Skeletal muscle satellite cell (primary cell): ENCODE results near the gene FKBP10.
A peak's percentile ranks its signal among the peaks of the same experiment; 100 is the strongest.

Experiments
- H3K27me3 ChIP-seq: 2 replicates; pipeline ENCODE4 v1.7.0; 2013; ENCODE audit warnings: low read length; ENCODE audit not compliant: control insufficient read depth, insufficient read depth
- H3K36me3 ChIP-seq: 2 replicates; pipeline ENCODE4 v1.7.0; 2013; ENCODE audit warnings: mild to moderate bottlenecking, control low read depth, low read length; ENCODE audit not compliant: insufficient read depth
- H3K4me1 ChIP-seq: 2 replicates; pipeline ENCODE4 v1.7.0; 2013; ENCODE audit warnings: low read length; ENCODE audit not compliant: control insufficient read depth, insufficient read depth
- H3K4me2 ChIP-seq: 2 replicates; pipeline ENCODE4 v1.7.0; 2013; ENCODE audit warnings: mild to moderate bottlenecking, low read length
- H3K4me3 ChIP-seq: 2 replicates; pipeline ENCODE4 v1.7.0; 2013; ENCODE audit warnings: low read length
- H3K9ac ChIP-seq: 2 replicates; pipeline ENCODE4 v1.7.0; 2013; ENCODE audit warnings: mild to moderate bottlenecking, low read depth, low read length, moderate library complexity
- H3K9me3 ChIP-seq: replicated peaks from 2 replicates; pipeline ENCODE4 v1.7.0; 2013; ENCODE audit warnings: mild to moderate bottlenecking, control low read depth, low read length

FKBP10 gene

DNA sequence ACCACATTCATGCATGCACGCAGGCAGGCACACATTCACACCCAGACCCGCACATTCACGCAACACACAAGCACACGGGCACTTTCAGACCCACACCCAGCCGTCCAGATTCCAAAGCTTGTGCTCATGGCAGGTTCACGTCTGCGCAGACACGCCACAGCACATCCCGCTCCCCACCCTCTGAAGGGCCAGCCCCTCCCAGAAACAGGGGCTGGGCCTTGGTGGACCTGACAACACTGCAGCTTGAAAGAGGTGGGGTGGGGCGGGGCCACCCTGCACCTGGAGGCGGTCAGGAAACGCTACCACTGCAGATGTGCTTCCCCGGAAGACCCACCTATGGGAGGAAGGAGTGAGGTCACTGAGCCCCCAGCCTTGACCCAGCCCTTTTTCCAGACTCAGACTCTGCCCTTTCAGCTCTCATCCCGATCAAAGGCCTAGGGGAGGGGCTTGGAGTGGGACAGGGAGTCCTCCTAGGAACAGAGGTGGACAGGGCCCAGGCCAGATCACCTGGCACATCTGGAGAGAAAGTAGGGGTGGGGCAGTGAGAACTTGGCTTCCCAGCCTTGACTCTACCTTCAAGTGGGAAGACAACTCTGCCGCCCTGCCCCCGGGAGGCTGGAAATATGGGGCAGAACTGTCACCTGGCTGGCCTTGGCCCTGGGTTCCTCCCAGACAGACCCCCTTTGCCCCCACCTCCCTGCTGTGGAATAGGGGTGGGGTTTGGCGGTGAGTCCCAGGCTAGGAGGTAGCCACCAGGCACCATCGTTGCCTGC lies 12.0 kb upstream of the FKBP10 start:
- Histone ChIP-seq H3K9ac (no peak overlapping the region), H3K4me3 (no peak overlapping the region)

DNA sequence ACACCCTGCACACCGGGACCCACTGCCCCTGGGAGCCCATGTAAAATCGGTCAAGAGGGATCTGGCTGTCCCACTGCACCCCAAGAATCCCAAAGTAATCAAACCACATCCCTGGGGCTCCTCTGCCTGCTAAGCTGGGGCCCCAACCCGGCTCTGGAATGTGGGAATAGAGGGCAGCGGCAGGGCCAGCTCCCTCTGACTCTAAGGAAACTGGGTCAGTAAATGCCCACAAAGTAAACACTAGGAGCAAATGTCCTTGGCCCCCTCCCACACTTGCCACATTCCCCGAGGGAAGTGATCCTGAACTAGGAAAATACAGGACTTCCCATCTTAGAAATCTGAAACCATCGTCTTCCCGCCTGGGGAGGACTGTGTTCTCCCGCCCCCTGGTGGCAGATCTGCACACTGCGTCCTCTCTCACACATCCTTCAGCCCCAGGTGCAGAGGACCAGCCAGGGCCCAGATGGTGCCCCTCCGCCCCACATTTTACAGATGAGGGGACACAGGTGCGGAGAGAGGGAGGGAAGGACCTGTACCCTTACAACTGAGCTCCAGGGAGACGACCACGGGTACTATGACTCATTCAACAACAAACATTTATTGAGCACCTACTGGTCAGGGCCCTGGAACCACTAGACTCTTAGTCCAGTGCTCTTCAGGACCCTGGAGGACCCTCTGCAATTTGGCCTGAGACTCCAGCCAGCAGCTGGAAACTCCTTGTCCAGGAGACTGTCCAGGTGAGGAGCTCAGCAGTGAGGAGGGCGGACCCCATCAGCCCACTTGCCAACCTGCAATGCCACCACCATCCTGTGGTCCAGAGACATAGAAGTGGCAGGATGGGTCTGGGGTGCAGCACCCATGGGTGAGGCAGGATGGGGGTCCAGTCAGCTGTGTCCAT lies 11.2 kb upstream of the FKBP10 start:
- Histone ChIP-seq H3K9me3 (no peaks in the 10 kb centered on the region), H3K36me3 (peaks cover 12% of the 10 kb centered on the region), H3K4me2 (peak overlapping the region; percentile 74), H3K9ac (no peak overlapping the region), H3K27me3 (no peaks in the 10 kb centered on the region), H3K4me1 (peaks cover 8% of the 10 kb centered on the region), H3K4me3 (peak overlapping the region; percentile 33)

More for the DNA sequence above, 12.0 kb upstream of the FKBP10 start:
- peaks cover 6% of the 10 kb centered on the region for H3K36me3 ChIP-seq
- peak overlapping the region; percentile 74 for H3K4me2 ChIP-seq
- peaks cover 2% of the 10 kb centered on the region for H3K27me3 ChIP-seq
- H3K9me3 ChIP-seq, result no peaks in the 10 kb centered on the region
- peaks cover 8% of the 10 kb centered on the region for H3K4me1 ChIP-seq

DNA sequence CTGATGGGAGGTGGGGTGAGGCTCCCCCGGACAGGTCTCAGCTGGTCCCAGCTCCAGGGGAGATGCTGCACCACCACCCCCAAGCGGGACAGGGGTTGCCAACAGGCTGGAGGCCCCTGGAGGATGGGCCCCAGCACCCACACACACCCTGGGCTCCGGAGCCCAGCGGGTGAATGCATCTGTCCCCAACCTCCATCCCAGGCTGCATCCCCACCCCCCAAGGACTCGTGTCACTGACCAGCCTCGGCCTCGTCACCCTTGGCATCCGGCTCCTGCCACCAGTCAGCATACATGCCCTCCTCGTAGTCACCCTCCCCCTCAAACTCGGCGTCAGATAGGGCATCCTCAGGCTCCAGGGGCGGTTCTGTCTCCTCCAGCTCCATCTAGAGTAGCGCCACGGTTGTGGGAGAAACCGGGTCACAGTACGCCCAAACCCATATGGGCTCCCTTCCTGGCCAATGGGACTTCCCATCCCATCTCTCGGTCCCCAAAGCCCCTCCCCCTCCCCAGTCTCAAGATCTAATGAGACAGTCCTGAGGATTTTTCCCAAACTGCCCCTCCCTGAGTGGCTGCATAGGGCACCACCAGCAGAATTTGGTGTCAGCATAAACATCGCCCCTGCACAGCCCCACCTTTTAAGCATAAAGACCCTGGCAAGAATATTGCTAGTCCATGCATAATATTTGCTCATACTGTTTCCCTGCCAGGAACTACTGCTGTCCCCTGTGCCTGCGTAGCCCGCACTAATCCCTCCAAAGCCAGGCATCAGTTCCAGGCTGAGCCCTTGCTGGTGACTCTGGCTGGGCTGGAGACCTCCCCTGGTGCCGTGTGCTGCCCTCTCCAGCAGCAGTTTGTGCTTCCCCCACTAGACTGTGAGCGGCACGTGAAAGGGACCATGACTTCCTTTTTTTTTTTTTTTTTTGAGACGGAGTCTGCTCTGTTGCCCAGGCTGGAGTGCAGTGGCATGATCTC lies 9.5 kb upstream of the FKBP10 start:
- Histone ChIP-seq H3K9ac (no peak overlapping the region), H3K9me3 (no peaks in the 10 kb centered on the region), H3K4me2 (no peak overlapping the region), H3K4me1 (peaks cover 8% of the 10 kb centered on the region), H3K27me3 (no peaks in the 10 kb centered on the region), H3K36me3 (peaks cover 20% of the 10 kb centered on the region), H3K4me3 (no peak overlapping the region)

DNA sequence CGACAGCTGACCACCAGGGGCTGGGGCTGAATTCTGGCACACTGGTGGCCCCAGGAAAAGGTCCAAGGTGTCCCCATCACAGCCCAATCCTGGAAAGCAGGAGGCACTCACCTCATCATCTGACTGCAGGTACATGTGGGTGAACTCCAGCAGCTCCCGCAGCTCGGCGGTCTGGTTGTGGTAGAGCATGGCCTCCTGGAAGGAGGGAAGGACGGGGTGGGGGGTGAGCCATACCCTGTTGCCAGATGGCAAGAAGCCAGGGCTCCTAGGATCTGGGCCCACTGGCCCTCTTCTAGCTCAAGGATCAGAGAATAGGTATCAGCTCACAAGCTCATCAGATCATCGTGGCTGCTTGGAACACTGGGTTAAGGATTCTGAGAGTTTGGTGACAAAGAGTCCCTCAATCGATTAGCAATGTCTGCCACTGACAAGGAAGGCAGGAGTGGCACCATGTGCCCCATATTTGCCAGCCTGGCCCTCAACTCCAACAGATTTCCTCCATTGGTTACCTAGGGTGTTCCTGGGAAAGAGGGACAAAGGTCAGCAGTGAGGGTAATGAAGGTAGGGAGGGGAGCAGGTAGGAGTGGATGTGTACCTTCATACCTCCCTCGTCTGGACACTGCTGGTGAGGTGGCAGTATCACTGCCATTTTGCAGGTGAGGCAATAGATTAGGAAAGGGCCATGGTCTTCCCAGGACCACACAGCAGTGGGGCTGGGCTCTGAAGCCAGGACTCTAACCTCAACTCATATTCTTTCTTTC lies 5.9 kb upstream of the FKBP10 start:
- H3K9me3 ChIP-seq, result no peaks in the 10 kb centered on the region
- H3K4me2 ChIP-seq, result no peak overlapping the region
- no peak overlapping the region for H3K4me3 ChIP-seq
- H3K27me3 ChIP-seq, result no peaks in the 10 kb centered on the region
- H3K9ac ChIP-seq, result no peak overlapping the region
- H3K36me3 ChIP-seq, result peaks cover 23% of the 10 kb centered on the region
- H3K4me1 ChIP-seq, result peaks cover 17% of the 10 kb centered on the region

DNA sequence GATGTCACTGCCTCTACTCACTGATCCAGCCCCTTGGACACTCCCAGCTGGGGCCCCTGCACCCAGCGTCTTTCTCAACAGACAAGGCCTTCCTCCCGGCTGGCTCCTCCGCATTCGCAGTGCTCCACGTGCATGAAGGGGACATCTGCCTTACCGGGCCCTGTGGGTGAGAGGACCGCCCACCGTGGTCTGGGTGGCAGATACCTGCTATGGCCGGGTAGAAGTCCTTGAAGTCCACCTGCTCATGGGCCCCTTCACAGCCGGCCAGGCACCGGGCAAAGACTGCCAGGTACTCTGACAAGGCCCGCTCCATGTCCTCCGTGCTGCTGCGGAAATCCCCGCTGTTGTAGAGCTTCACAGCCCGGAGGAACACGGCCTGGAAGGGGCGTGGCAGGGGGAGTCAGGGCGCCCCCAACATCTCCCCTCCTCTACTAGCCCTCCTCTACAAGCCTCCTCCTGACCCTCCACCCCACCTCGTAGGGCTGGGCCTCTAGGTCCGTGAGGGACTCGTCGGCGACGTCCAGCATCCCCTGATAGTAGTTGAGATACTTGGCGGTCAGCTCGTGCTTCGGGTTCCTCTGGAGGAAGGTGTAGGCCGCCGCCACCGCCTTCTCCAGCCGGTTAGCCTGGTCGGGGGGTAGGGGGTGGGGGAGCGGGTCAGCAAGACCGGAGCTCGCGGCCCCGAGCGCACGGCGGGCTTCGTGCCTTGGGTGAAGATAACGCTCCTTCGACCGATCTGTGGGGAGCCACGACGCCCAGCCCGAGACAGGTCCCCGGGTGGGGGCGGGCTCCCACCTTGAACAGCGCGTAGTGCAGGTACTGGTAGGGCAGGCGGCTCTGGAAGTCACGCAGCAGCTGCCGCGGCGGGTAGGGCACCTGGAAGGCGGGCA lies 1.9 kb upstream of the FKBP10 start:
- no peaks in the 10 kb centered on the region for H3K27me3 ChIP-seq
- peaks cover 18% of the 10 kb centered on the region for H3K36me3 ChIP-seq
- H3K9ac ChIP-seq, result peak overlapping the region; percentile 85
- H3K4me2 ChIP-seq, result peak overlapping the region; percentile 100
- no peaks in the 10 kb centered on the region for H3K9me3 ChIP-seq
- H3K4me3 ChIP-seq, result peak overlapping the region; percentile 97
- H3K4me1 ChIP-seq, result peaks cover 32% of the 10 kb centered on the region

DNA sequence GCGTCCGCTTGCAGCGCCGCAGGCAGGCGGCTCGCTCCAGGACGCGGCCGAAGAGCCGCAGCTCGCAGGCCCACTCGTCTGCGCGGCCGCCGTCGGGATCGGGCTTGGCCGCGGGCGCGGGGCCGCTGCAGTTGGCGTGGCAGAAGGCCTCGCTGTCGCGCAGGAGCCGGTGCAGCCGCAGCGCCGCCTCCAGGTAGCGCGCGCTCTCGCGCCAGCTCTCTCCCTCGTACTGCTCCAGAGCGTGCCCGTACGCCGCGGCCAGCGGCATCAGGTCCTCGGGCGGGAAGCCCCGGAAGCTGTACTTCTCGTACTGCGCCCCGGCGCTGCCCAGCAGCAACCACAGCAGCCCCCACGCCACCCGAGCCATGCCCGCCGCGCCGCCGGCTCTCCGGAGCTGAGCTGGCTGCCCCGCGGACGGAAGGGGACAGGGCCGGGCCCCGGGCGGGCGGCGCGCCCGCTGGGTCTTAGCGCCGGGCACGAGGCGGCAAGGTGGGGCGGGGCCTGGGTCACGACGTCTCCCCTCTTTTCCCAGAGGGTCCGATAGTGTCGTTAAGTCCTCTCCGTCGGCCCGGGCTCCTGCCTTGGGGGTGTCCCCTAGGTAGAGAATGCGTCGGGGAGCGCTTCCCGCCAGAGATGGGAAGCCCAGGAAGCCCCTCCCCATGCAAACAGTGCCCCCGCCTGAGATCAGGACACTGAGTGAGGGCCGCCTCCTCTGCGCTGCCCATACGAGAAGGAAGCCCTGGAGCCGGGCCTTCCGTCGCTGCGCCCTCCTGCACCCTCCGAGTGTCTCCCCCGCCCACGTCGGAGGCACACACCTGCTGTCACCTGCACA lies 1.0 kb upstream of the FKBP10 start, which contains the start of gene P3H4:
Gene P3H4, minus strand, starts transcription at position 401 of the 832 bp plus-strand sequence. Its CDS starts 34 bp downstream, at position 367.
- Histone ChIP-seq H3K36me3 (peaks cover 16% of the 10 kb centered on the region), H3K4me3 (peak within 1 kb of the TSS; percentile 97), H3K4me1 (peaks cover 32% of the 10 kb centered on the region), H3K9ac (peak within 1 kb of the TSS; percentile 85), H3K9me3 (no peaks in the 10 kb centered on the region), H3K4me2 (peak within 1 kb of the TSS; percentile 100), H3K27me3 (no peaks in the 10 kb centered on the region)

DNA sequence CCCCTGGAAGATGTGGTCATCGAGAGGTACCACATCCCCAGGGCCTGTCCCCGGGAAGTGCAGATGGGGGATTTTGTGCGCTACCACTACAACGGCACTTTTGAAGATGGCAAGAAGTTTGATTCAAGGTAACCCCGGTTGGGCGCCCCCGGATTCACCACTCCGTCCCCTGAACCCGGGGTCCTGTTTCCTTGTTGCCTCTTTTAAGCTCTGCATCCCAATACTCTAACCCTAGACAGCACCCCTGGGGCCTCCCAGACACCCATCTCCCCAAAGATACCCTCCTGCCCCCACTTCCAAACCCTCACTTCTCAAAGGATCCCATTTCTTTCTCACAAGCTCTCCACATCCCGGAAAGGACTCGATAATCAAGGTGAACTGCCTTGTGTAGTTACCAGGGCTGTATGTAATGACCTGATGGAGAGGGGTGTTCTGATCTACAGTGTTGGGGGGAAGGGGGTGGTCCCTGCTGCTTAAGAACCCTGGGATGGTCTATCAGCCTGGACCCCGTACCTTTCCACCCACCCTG lies 412 bp downstream of the FKBP10 start:
- no peaks in the 10 kb centered on the region for H3K9me3 ChIP-seq
- H3K4me3 ChIP-seq, result peak overlapping the region; percentile 97
- H3K27me3 ChIP-seq, result no peaks in the 10 kb centered on the region
- H3K4me1 ChIP-seq, result peaks cover 32% of the 10 kb centered on the region
- H3K4me2 ChIP-seq, result peak overlapping the region; percentile 100
- peak overlapping the region; percentile 85 for H3K9ac ChIP-seq
- peaks cover 17% of the 10 kb centered on the region for H3K36me3 ChIP-seq

DNA sequence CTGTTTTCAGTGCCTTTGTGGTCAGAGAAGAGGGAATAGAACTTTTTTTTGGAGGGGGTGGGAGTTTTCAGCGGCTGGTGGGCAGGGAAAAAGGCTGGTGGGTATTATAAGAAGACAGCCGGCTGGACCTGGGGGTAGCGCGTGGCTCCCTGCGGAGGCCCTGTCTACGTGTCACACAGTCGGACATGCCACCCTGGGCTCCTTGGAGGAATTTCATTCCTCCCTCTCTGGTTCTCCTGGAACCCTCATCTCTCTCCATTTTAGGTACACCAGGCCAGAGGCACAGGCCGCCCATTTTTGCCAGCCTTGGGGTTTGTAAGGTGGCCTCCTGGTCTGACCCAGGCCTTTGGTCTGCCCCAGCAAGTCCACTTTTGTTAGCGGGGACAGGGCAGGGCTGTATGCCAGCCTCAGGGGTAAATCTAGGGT lies 908 bp downstream of the FKBP10 start:
- Histone ChIP-seq H3K4me1 (peaks cover 32% of the 10 kb centered on the region), H3K9ac (peak overlapping the region; percentile 85), H3K27me3 (no peaks in the 10 kb centered on the region), H3K36me3 (peaks cover 17% of the 10 kb centered on the region), H3K4me2 (peak overlapping the region; percentile 100), H3K4me3 (peak overlapping the region; percentile 97), H3K9me3 (no peaks in the 10 kb centered on the region)

DNA sequence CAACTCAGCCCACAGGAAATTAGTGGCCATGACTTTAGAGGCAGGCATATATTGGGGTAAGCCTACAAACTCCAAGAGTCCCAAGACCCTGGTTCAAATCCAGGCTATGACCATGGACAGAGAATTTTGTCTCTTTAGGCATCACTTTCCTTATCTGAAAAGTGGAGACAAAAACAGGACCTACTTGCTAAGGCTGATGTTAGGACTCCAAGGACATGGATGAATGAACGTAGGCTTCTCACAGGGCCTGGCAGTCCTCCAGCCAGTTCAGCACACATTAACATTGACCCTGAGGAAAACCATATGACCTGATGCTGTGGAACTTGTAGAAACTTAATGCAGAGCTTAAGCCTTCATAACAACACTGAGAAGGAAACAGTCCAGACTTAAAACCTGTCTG lies 1.4 kb downstream of the FKBP10 start:
- H3K27me3 ChIP-seq, result no peaks in the 10 kb centered on the region
- H3K9ac ChIP-seq, result peak overlapping the region; percentile 85
- H3K9me3 ChIP-seq, result no peaks in the 10 kb centered on the region
- peaks cover 32% of the 10 kb centered on the region for H3K4me1 ChIP-seq
- peak overlapping the region; percentile 100 for H3K4me2 ChIP-seq
- peaks cover 18% of the 10 kb centered on the region for H3K36me3 ChIP-seq
- H3K4me3 ChIP-seq, result peak overlapping the region; percentile 97
